B cell (primary cell): ENCODE data around the gene GHRL. TPM values are rescaled to one million over a fixed set of nuclear protein-coding genes. Genes with fewer than 3 reads are reported as not detected.
A peak's percentile ranks its signal among the peaks of the same experiment; 100 is the strongest.

Source experiments
- ATAC-seq: fragments of 200-7000 bp; cut with Tn5 transposase; one replicate; pipeline ENCODE4 v1.10.0; 2021; ENCODE audit warnings: low read depth, mild to moderate bottlenecking, moderate number of reproducible peaks, moderate library complexity
- CTCF ChIA-PET: fragments of 350-600 bp; sonication (Branson Sonifier 250); formaldehyde crosslinking; loops from one replicate; lab custom pipeline; 2021; ENCODE audit warnings: antibody characterized with exemption, inconsistent platforms; lab: Charles Lee
- POLR2A ChIA-PET: fragments of 350-600 bp; sonication (Branson Sonifier 250); formaldehyde crosslinking; loops from one replicate; lab custom pipeline; 2021; ENCODE audit warnings: antibody characterized with exemption; lab: Charles Lee
- DNase-seq: peaks from one replicate; pipeline ENCODE4 v3.0.0; 2013
- H2AFZ ChIP-seq: 2 replicates; pipeline ENCODE4 v1.6.1; 2012; ENCODE audit warnings: mild to moderate bottlenecking, low read depth, low read length; ENCODE audit not compliant: insufficient read depth, poor library complexity, severe bottlenecking
- H3K27ac ChIP-seq, 2 donors: 1 replicate in 1 of 2; 2 replicates in 1 of 2; pipeline ENCODE4 v1.5.1; 2012 to 2013; ENCODE audit warnings: low read length in 2 of 2, mild to moderate bottlenecking in 2 of 2, moderate library complexity in 1 of 2
- H3K27me3 ChIP-seq, 4 experiments: fragments of 200-600 bp in 1 of 4; sonication (generic) in 1 of 4; replicated peaks in 1 of 4; 1 replicate in 2 of 4; 2 replicates in 2 of 4; pipeline versions ENCODE4 v1.6.1 to v1.7.0; 2013 to 2016; ENCODE audit warnings: low read length in 3 of 4, mild to moderate bottlenecking in 2 of 4, mixed read lengths in 1 of 4, moderate library complexity in 1 of 4; ENCODE audit not compliant: insufficient read depth in 4 of 4, control insufficient read depth in 3 of 4; ENCODE audit errors: control extremely low read depth in 1 of 4
- H3K36me3 ChIP-seq, 2 experiments: replicated peaks in 1 of 2; 1 replicate in 1 of 2; 2 replicates in 1 of 2; pipeline versions ENCODE4 v1.6.1 to v1.7.1; 2013; ENCODE audit warnings: low read length in 1 of 2; ENCODE audit not compliant: insufficient read depth in 2 of 2, control insufficient read depth in 1 of 2; ENCODE audit errors: control extremely low read depth in 1 of 2, extremely low read depth in 1 of 2
- H3K4me1 ChIP-seq, 2 donors: fragments of 200-600 bp in 1 of 2; sonication (generic) in 1 of 2; 1 replicate in 1 of 2; 2 replicates in 1 of 2; pipeline versions ENCODE4 v1.5.1 to v1.6.1; 2013 to 2017; ENCODE audit warnings: low read length in 2 of 2; ENCODE audit not compliant: control insufficient read depth in 2 of 2, insufficient read depth in 2 of 2
- H3K4me2 ChIP-seq: replicated peaks from 2 replicates; pipeline ENCODE3; 2012; ENCODE audit warnings: mild to moderate bottlenecking, low read depth, low read length; ENCODE audit not compliant: poor library complexity, severe bottlenecking
- H3K4me3 ChIP-seq, 5 experiments: fragments of 200-600 bp in 1 of 5; sonication (generic) in 1 of 5; 1 replicate in 3 of 5; 2 replicates in 2 of 5; pipeline versions ENCODE4 v1.5.1 to v1.7.0; 2011 to 2016; ENCODE audit warnings: low read length in 4 of 5, mild to moderate bottlenecking in 4 of 5, low read depth in 2 of 5, control low read depth in 1 of 5, moderate library complexity in 1 of 5; ENCODE audit not compliant: insufficient read depth in 1 of 5; ENCODE audit errors: control extremely low read depth in 1 of 5, extremely low read depth in 1 of 5
- H3K79me2 ChIP-seq: fragments of 200-600 bp; sonication (generic); one replicate; pipeline ENCODE4 v1.6.0; 2016; ENCODE audit warnings: low read length; ENCODE audit not compliant: control insufficient read depth, insufficient read depth
- H3K9ac ChIP-seq: fragments of 200-600 bp; sonication (generic); 2 replicates; pipeline ENCODE4 v1.6.1; 2017; ENCODE audit warnings: mild to moderate bottlenecking, low read length, moderate library complexity
- H3K9me3 ChIP-seq, 3 donors: one replicate each; pipeline versions ENCODE4 v1.6.1 to v1.7.1; 2013; ENCODE audit warnings: low read length in 2 of 3; ENCODE audit not compliant: control insufficient read depth in 2 of 3, insufficient read depth in 1 of 3; ENCODE audit errors: control extremely low read depth in 1 of 3
- H4K20me1 ChIP-seq: 2 replicates; pipeline ENCODE4 v1.6.0; 2012; ENCODE audit warnings: mild to moderate bottlenecking, low read length; ENCODE audit not compliant: insufficient read depth, control insufficient read depth, poor library complexity, severe bottlenecking
- H3K27ac Mint-ChIP-seq: one replicate; pipeline ENCODE4 v1.8.0; 2021; ENCODE audit warnings: mixed read lengths
- H3K27me3 Mint-ChIP-seq: one replicate; pipeline ENCODE4 v1.8.0; 2021; ENCODE audit warnings: mixed read lengths
- H3K4me1 Mint-ChIP-seq: one replicate; pipeline ENCODE4 v1.8.0; 2021; ENCODE audit warnings: mixed read lengths
- H3K4me3 Mint-ChIP-seq: one replicate; pipeline ENCODE4 v1.8.0; 2021; ENCODE audit warnings: mixed read lengths
- H3K9me3 Mint-ChIP-seq: one replicate; pipeline ENCODE4 v1.8.0; 2022; ENCODE audit warnings: mixed read lengths; ENCODE audit not compliant: insufficient read depth
- CTCF ChIP-seq: fragments of 200-600 bp; IDR thresholded peaks from one replicate; pipeline ENCODE4 v1.8.0; 2022; ENCODE audit warnings: antibody characterized with exemption, mild to moderate bottlenecking
- EZH2 ChIP-seq: IDR thresholded peaks from 2 replicates; pipeline ENCODE4 v1.6.1; 2012; ENCODE audit warnings: borderline replicate concordance, low read depth, mild to moderate bottlenecking, moderate library complexity, low read length; ENCODE audit not compliant: insufficient read depth, poor library complexity, severe bottlenecking
- WGBS: methylation state at CpG from one replicate; pipeline ENCODE4 v1.1.5; 2013; ENCODE audit warnings: missing lambda C conversion rate; ENCODE audit not compliant: insufficient coverage; 5-methylcytosine and 5-hydroxymethylcytosine counted together
- intact Hi-C: fragments of 100-400 bp; cut with micrococcal nuclease; formaldehyde crosslinking; loops from one replicate; pipeline ENCODE4 v1.10.0; 2022
- polyA plus RNA-seq: library from polyadenylated mRNA; depleted of rRNA; stranded (reverse); fragments of >200 nt; gene quantifications from 2 replicates; pipeline ENCODE4 v1.2.3, GENCODE V29; 2012
- total RNA-seq, 2 donors: library from RNA; stranded (reverse); fragments of 120-200 nt in 1 of 2; gene quantifications; 1 replicate in 1 of 2; 2 replicates in 1 of 2; pipeline versions ENCODE4 v1.2.3 to v1.2.4, GENCODE V29; 2013 to 2022

The GHRL gene
- total and polyA plus RNA-seq, 2 donors (not counting 1 experiment from before 2014, with no cell fraction given) = 2.8 to 3.0 TPM

- ChIA-PET POLR2A (no interaction called here), CTCF (interaction anchor here (1.0 to 2.0 kb wide), 2 partner anchors 10 to 404 kb away, joined by 3 to 12 read pairs; no protein-coding TSS in a partner anchor)
- Histone ChIP-seq H3K4me2 (no peak overlapping the region), H4K20me1 (no peaks in the 10 kb centered on the region), H3K36me3 (no peaks in the 10 kb centered on the region), H3K9ac (no peak overlapping the region), H2AFZ (no peak overlapping the region), H3K4me1 (peaks cover 13 to 14% of the 10 kb centered on the region in 2 donors), H3K9me3 (no peaks in the 10 kb centered on the region), H3K79me2 (no peaks in the 10 kb centered on the region), H3K27ac (no peak overlapping the region), H3K4me3 (no peak overlapping the region), H3K27me3 (no peaks in the 10 kb centered on the region)
- no peak for TF ChIP-seq EZH2
- TF ChIP-seq CTCF = no peak
- H3K27me3 Mint-ChIP-seq = peaks cover 4% of the 10 kb centered on the region
- H3K27ac Mint-ChIP-seq = no peak overlapping the region
- no peak overlapping the region for H3K4me3 Mint-ChIP-seq
- H3K9me3 Mint-ChIP-seq = no peaks in the 10 kb centered on the region
- ATAC-seq (no peak), DNase-seq (no peak)
- intact Hi-C loops = no loop called here
- H3K4me1 Mint-ChIP-seq = peaks cover 38% of the 10 kb centered on the region
- 94% methylated on average over 12 of the region's 12 CpGs for WGBS
Measured at GRCh38 chr3:10334459-10334858, 41.7 kb upstream of the GHRL start.

GRCh38 chr3:10334042-10334441 lies 41.3 kb upstream of the GHRL start:
- Mint-ChIP-seq H3K9me3 (no peaks in the 10 kb centered on the region), H3K4me1 (peaks cover 38% of the 10 kb centered on the region), H3K4me3 (no peak overlapping the region), H3K27ac (peak overlapping the region; percentile 20), H3K27me3 (peaks cover 8% of the 10 kb centered on the region)
- Histone ChIP-seq H3K9me3 (no peaks in the 10 kb centered on the region), H3K9ac (no peak overlapping the region), H3K79me2 (no peaks in the 10 kb centered on the region), H3K36me3 (no peaks in the 10 kb centered on the region), H3K4me2 (no peak overlapping the region), H2AFZ (no peak overlapping the region), H3K27me3 (no peaks in the 10 kb centered on the region), H4K20me1 (no peaks in the 10 kb centered on the region), H3K27ac (no peak overlapping the region), H3K4me3 (no peak overlapping the region), H3K4me1 (peaks cover 13 to 14% of the 10 kb centered on the region in 2 donors)
- CTCF ChIA-PET = interaction anchor here (1.0 to 2.0 kb wide), 2 partner anchors 10 to 404 kb away, joined by 3 to 12 read pairs; no protein-coding TSS in a partner anchor
- 96% methylated on average over 11 of the region's 11 CpGs for WGBS
- ATAC-seq (no peak), DNase-seq (no peak)
- intact Hi-C loops = no loop called here
- POLR2A ChIA-PET = no interaction called here
- no peak for TF ChIP-seq CTCF
